Endothelial cell of umbilical vein (primary cell): Measurements from ENCODE around the gene NFKB2.

Experiments used
- CTCF ChIP-seq, 2 donors: IDR thresholded peaks; 1 replicate in 1 of 2; 2 replicates in 1 of 2; pipeline ENCODE4 v1.5.1; 2011; ENCODE audit warnings: low read length in 2 of 2, mild to moderate bottlenecking in 2 of 2, moderate library complexity in 2 of 2, control low read depth in 1 of 2, inconsistent platforms in 1 of 2, low read depth in 1 of 2; ENCODE audit not compliant: insufficient read depth in 1 of 2; ENCODE audit errors: extremely low read depth in 1 of 2
- FOS ChIP-seq: IDR thresholded peaks from 2 replicates; pipeline ENCODE4 v1.6.1; 2011; ENCODE audit warnings: mild to moderate bottlenecking, low read length, moderate library complexity, borderline replicate concordance; ENCODE audit not compliant: insufficient read depth
- GATA2 ChIP-seq: IDR thresholded peaks from 2 replicates; pipeline ENCODE4 v1.7.0; 2011; ENCODE audit warnings: low read depth, mild to moderate bottlenecking, moderate library complexity, mixed read lengths, low read length; ENCODE audit not compliant: insufficient read length, insufficient read depth
- JUN ChIP-seq: IDR thresholded peaks from 2 replicates; pipeline ENCODE4 v1.6.1; 2011; ENCODE audit warnings: borderline replicate concordance, low read depth; ENCODE audit not compliant: insufficient read length, insufficient read depth
- TF ChIP-seq, protein P1 (sequence below): IDR thresholded peaks from 2 replicates; pipeline ENCODE4 v1.6.1; 2011; ENCODE audit not compliant: insufficient read depth, insufficient read length

DNA sequence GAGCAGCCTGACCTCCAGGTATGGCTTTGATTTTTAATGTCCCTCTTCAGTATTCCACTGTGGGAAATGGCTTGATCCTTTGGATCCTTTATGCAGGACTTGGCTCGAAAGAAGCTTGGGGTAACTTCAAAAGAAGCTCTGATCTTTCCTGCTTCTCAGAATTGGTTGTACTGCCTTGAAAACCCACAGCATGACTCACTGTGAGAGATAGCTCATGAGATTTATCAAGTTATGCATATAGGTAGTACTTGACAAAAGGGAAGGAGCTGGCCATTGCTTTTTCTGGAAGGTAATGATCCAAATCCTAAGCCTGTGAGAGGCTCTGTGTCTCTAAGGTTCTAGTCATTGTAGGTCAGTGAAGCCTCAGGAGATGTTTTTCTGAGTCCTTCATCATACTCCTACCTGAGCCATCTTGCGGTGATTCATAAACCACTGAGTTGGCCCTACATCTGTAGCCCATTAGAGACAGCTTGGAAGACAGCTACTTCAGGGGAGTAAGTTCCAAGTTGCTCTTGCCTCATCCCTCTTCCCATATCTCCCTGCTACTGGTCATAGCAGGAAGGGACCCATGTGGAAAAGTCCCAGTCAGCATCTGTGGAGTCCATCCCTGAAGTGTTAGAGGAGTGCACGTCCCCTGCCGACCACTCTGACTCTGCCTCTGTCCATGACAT lies 36.7 kb upstream of the NFKB2 start:
- no peak for TF ChIP-seq FOS
- no peak for TF ChIP-seq GATA2
- no peak for TF ChIP-seq CTCF (IDR thresholded peaks at IDR 0.05; ENCODE audit: extremely low read depth in 1 of 2, insufficient read depth in 1 of 2, low read depth in 1 of 2, low read length in 2 of 2)
- no peak for TF ChIP-seq JUN
- TF ChIP-seq, protein P1, sequence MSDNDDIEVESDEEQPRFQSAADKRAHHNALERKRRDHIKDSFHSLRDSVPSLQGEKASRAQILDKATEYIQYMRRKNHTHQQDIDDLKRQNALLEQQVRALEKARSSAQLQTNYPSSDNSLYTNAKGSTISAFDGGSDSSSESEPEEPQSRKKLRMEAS = no peak
